Osteoblast (primary cell): ENCODE results near the gene FBXO15. TPM values are rescaled to one million over a fixed set of nuclear protein-coding genes. Genes with fewer than 3 reads are reported as not detected.

Experiments used
- DNase-seq: peaks from one replicate; pipeline ENCODE4 v3.0.0; 2011; ENCODE audit warnings: low spot score, mixed read lengths; ENCODE audit not compliant: insufficient read length; ENCODE audit errors: missing footprints
- H2AFZ ChIP-seq: 2 replicates; pipeline ENCODE4 v1.6.0; 2011; ENCODE audit warnings: mild to moderate bottlenecking, low read length
- H3K27ac ChIP-seq: 2 replicates; pipeline ENCODE4 v1.5.1; 2011; ENCODE audit warnings: mild to moderate bottlenecking, low read depth, low read length, moderate library complexity
- H3K27me3 ChIP-seq: 2 replicates; pipeline ENCODE4 v1.6.0; 2012; ENCODE audit warnings: mild to moderate bottlenecking, control low read depth, inconsistent platforms, low read length, moderate library complexity; ENCODE audit not compliant: insufficient read depth
- H3K36me3 ChIP-seq: 2 replicates; pipeline ENCODE4 v1.5.1; 2011; ENCODE audit warnings: mild to moderate bottlenecking, low read length, control low read depth, moderate library complexity; ENCODE audit not compliant: insufficient read depth
- H3K4me1 ChIP-seq: 2 replicates; pipeline ENCODE4 v1.5.1; 2011; ENCODE audit warnings: mild to moderate bottlenecking, low read length, control low read depth, moderate library complexity; ENCODE audit not compliant: insufficient read depth
- H3K4me2 ChIP-seq: 2 replicates; pipeline ENCODE4 v1.6.0; 2011; ENCODE audit warnings: mild to moderate bottlenecking, low read length; ENCODE audit not compliant: insufficient read depth
- H3K4me3 ChIP-seq: fragments of 200-600 bp; sonication (generic); 3 replicates; pipeline ENCODE4 v1.5.1; 2012; ENCODE audit warnings: mild to moderate bottlenecking, low read length, inconsistent platforms; ENCODE audit not compliant: insufficient read depth
- H3K79me2 ChIP-seq: 2 replicates; pipeline ENCODE4 v1.6.0; 2012; ENCODE audit warnings: mild to moderate bottlenecking, low read length, control low read depth, inconsistent platforms; ENCODE audit not compliant: insufficient read depth
- H3K9me3 ChIP-seq: 2 replicates; pipeline ENCODE4 v1.5.1; 2011; ENCODE audit warnings: low read depth, low read length, control low read depth
- H4K20me1 ChIP-seq: 2 replicates; pipeline ENCODE4 v1.6.0; 2012; ENCODE audit warnings: mild to moderate bottlenecking, low read length, control low read depth; ENCODE audit not compliant: insufficient read depth
- CTCF ChIP-seq: IDR thresholded peaks from 2 replicates; pipeline ENCODE4 v1.5.1; 2011; ENCODE audit warnings: mild to moderate bottlenecking, low read depth, low read length, moderate library complexity; ENCODE audit errors: extremely low read depth
- total RNA-seq: library from RNA; depleted of rRNA; stranded (reverse); fragments of >200 nt; gene quantifications from 2 replicates; pipeline ENCODE4 v1.2.3, GENCODE V29; 2012

Gene FBXO15
- total RNA-seq, 1 donor = 0.36 TPM

GRCh38 chr18:74184875-74185274 is 37.2 kb upstream of the FBXO15 start:
- H3K4me1 ChIP-seq = peaks cover 8% of the 10 kb centered on the region
- no peak for TF ChIP-seq CTCF

GRCh38 chr18:74183130-74183529 is 35.5 kb upstream of the FBXO15 start:
- Histone ChIP-seq H3K27me3 (peaks cover 5% of the 10 kb centered on the region), H2AFZ (no peak overlapping the region), H3K4me2 (no peak overlapping the region), H3K36me3 (no peaks in the 10 kb centered on the region), H4K20me1 (no peaks in the 10 kb centered on the region), H3K4me3 (no peak overlapping the region), H3K4me1 (no peaks in the 10 kb centered on the region), H3K79me2 (no peaks in the 10 kb centered on the region), H3K27ac (no peak overlapping the region), H3K9me3 (no peaks in the 10 kb centered on the region)
- no peak for TF ChIP-seq CTCF
- no peak for DNase-seq

More at GRCh38 chr18:74184875-74185274, 37.2 kb upstream of the FBXO15 start:
- H3K4me3 ChIP-seq = no peak overlapping the region
- H3K27ac ChIP-seq = no peak overlapping the region
- no peaks in the 10 kb centered on the region for H3K36me3 ChIP-seq
- no peaks in the 10 kb centered on the region for H3K79me2 ChIP-seq
- H3K9me3 ChIP-seq = no peaks in the 10 kb centered on the region
- H3K4me2 ChIP-seq = no peak overlapping the region
- H2AFZ ChIP-seq = no peak overlapping the region
- peaks cover 5% of the 10 kb centered on the region for H3K27me3 ChIP-seq
- no peak for DNase-seq
- H4K20me1 ChIP-seq = no peaks in the 10 kb centered on the region

GRCh38 chr18:74182335-74182734 is 34.7 kb upstream of the FBXO15 start:
- no peaks in the 10 kb centered on the region for H3K4me1 ChIP-seq
- DNase-seq = no peak
- no peak overlapping the region for H3K27ac ChIP-seq
- no peaks in the 10 kb centered on the region for H3K79me2 ChIP-seq
- no peak overlapping the region for H2AFZ ChIP-seq
- no peak overlapping the region for H3K4me2 ChIP-seq
- peaks cover 5% of the 10 kb centered on the region for H3K27me3 ChIP-seq
- no peak overlapping the region for H3K4me3 ChIP-seq
- TF ChIP-seq CTCF = no peak
- H3K9me3 ChIP-seq = no peaks in the 10 kb centered on the region
- H4K20me1 ChIP-seq = no peaks in the 10 kb centered on the region
- H3K36me3 ChIP-seq = no peaks in the 10 kb centered on the region

GRCh38 chr18:74179623-74180199 is 32.1 kb upstream of the FBXO15 start:
- Histone ChIP-seq H2AFZ (no peak overlapping the region), H3K4me1 (no peaks in the 10 kb centered on the region), H3K27ac (no peak overlapping the region), H3K27me3 (peaks cover 9% of the 10 kb centered on the region), H3K4me3 (no peak overlapping the region), H3K79me2 (no peaks in the 10 kb centered on the region), H3K36me3 (no peaks in the 10 kb centered on the region), H4K20me1 (no peaks in the 10 kb centered on the region), H3K4me2 (no peak overlapping the region), H3K9me3 (no peaks in the 10 kb centered on the region)
- no peak for TF ChIP-seq CTCF
- DNase-seq = no peak
